Measurements from ENCODE around the gene HS3ST4. TPM values are rescaled to one million over a fixed set of nuclear protein-coding genes. Genes with fewer than 3 reads are reported as not detected.

HS3ST4 gene
- total RNA-seq, 1 experiment from 2014 or later, result not detected

GRCh38 chr16:25679511-25679910 is 12.2 kb upstream of the HS3ST4 start:
- intact Hi-C loops (cut with micrococcal nuclease), result no loop called here
- Mint-ChIP-seq H3K27me3 (ENCODE audit: insufficient read depth, unreplicated experiment) (no peaks in the 10 kb centered on the region), H3K36me3 (ENCODE audit: insufficient read depth, unreplicated experiment) (no peaks in the 10 kb centered on the region), H3K4me3 (ENCODE audit: unreplicated experiment) (no peak overlapping the region), H3K9me3 (ENCODE audit: unreplicated experiment) (peaks cover 21% of the 10 kb centered on the region), H3K27ac (ENCODE audit: low read depth, unreplicated experiment) (no peak overlapping the region), H3K4me1 (ENCODE audit: insufficient read depth, unreplicated experiment) (no peaks in the 10 kb centered on the region)
- BruUV-seq (replicated peaks), result no TSS peak
- ChIA-PET CTCF (interaction anchor here (1.0 kb wide), 1 partner anchor 37 kb away, joined by 4 read pairs; no protein-coding TSS in a partner anchor), POLR2A (interaction anchor here (0.6 kb wide), 1 partner anchor 13 kb away, joined by 3 read pairs; no protein-coding TSS in a partner anchor)
- no peak for DNase-seq (ENCODE audit: unreplicated experiment)
- TF ChIP-seq, protein P1, sequence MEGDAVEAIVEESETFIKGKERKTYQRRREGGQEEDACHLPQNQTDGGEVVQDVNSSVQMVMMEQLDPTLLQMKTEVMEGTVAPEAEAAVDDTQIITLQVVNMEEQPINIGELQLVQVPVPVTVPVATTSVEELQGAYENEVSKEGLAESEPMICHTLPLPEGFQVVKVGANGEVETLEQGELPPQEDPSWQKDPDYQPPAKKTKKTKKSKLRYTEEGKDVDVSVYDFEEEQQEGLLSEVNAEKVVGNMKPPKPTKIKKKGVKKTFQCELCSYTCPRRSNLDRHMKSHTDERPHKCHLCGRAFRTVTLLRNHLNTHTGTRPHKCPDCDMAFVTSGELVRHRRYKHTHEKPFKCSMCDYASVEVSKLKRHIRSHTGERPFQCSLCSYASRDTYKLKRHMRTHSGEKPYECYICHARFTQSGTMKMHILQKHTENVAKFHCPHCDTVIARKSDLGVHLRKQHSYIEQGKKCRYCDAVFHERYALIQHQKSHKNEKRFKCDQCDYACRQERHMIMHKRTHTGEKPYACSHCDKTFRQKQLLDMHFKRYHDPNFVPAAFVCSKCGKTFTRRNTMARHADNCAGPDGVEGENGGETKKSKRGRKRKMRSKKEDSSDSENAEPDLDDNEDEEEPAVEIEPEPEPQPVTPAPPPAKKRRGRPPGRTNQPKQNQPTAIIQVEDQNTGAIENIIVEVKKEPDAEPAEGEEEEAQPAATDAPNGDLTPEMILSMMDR (IDR thresholded peaks at IDR 0.05; ENCODE audit: unreplicated experiment), result no peak

DNA sequence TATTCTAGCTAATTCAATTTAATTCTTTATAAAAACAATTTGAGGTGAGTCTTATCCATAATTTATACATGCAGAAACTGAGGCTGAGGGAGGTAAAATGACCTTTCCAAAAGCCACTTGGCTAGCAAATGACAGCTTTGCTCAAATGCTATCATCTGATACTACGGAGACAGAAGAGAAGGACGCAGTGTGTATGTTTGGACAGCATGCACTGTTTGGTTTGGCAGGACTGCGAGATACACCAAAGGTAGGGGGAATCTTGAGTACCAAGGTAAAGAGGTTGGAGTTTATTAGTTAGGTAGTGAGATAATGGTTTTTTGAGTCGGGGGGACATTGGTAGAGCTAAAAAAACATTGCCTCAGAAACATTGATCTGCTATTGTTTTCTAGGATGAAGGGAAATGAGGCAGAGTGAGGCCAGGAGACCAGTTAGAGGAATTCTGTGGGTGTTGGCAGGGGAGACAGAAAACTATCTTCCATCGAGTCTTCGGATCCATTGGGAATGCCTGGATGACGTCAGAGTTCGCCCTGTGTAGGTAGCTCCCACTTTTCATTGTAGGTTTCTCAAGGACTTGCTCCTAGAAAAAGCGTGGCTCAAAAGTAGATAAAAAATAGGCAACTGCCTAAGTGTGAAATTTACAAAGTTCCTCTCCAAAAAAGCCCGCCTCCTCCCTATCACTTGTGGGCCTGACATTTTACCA is 2.5 kb upstream of the HS3ST4 start:
- H3K4me1 Mint-ChIP-seq (ENCODE audit: insufficient read depth, unreplicated experiment), result no peaks in the 10 kb centered on the region
- H3K27me3 Mint-ChIP-seq (ENCODE audit: insufficient read depth, unreplicated experiment), result no peaks in the 10 kb centered on the region
- BruUV-seq (replicated peaks), result no TSS peak
- H3K36me3 Mint-ChIP-seq (ENCODE audit: insufficient read depth, unreplicated experiment), result no peaks in the 10 kb centered on the region
- POLR2A ChIA-PET, result interaction anchor here (1.0 kb wide), 1 partner anchor 457 kb away, joined by 3 read pairs; no protein-coding TSS in a partner anchor
- intact Hi-C loops (cut with micrococcal nuclease), result no loop called here
- TF ChIP-seq, protein P1 (IDR thresholded peaks at IDR 0.05; ENCODE audit: unreplicated experiment), result no peak
- no peak for DNase-seq (ENCODE audit: unreplicated experiment)
- CTCF ChIA-PET, result interaction anchor here (0.6 kb wide), 1 partner anchor 15 kb away, joined by 6 read pairs; no protein-coding TSS in a partner anchor
- peaks cover 32% of the 10 kb centered on the region for H3K9me3 Mint-ChIP-seq (ENCODE audit: unreplicated experiment)
- no peak overlapping the region for H3K27ac Mint-ChIP-seq (ENCODE audit: low read depth, unreplicated experiment)
- no peak overlapping the region for H3K4me3 Mint-ChIP-seq (ENCODE audit: unreplicated experiment)

DNA sequence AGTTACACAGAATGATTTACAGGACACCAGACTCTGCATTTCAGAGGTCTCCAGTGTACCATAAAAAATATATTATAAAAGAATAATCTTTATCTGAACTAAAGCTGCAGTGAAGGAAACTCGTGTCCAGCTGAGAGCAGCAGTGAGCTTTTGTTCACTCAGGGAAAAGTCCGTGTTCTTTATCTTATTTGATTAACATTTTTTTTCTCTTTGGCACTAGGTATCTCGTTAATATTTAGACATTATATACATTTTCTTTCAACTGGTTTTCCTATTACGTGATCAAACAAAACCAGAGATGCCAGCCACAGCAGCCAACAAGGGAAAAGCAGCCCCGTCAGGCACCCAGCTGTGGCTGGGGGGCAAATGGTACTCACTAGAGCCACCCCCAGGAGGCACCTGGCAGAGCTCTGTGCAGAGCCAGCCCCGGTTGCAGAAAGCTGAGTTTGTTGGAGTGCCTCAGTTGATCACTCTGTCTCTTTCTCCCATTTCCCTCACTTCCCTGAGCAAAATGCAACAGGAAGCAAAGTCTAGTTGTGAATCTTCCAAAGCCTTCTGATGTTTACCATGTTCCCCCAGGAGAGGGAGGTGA is 1.1 kb upstream of the HS3ST4 start:
- no TSS peak for BruUV-seq (replicated peaks)
- H3K27ac Mint-ChIP-seq (ENCODE audit: low read depth, unreplicated experiment), result no peak overlapping the region

DNA sequence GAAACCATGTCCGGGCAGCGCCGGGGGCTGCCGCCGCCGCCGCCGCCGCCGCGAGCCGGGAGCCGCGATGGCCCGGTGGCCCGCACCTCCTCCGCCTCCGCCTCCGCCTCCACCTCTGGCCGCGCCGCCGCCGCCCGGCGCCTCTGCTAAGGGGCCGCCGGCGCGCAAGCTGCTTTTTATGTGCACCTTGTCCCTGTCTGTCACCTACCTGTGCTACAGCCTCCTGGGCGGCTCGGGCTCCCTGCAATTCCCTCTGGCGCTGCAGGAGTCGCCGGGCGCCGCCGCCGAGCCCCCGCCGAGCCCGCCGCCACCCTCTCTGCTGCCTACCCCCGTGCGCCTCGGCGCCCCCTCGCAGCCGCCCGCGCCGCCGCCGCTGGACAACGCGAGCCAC is 587 bp downstream of the HS3ST4 start:
- Mint-ChIP-seq H3K27me3 (ENCODE audit: insufficient read depth, unreplicated experiment) (no peaks in the 10 kb centered on the region), H3K27ac (ENCODE audit: low read depth, unreplicated experiment) (no peak overlapping the region), H3K9me3 (ENCODE audit: unreplicated experiment) (peaks cover 46% of the 10 kb centered on the region), H3K4me1 (ENCODE audit: insufficient read depth, unreplicated experiment) (no peaks in the 10 kb centered on the region), H3K4me3 (ENCODE audit: unreplicated experiment) (no peak overlapping the region), H3K36me3 (ENCODE audit: insufficient read depth, unreplicated experiment) (no peaks in the 10 kb centered on the region)
- intact Hi-C loops (cut with micrococcal nuclease), result no loop called here
- TF ChIP-seq, protein P1 (IDR thresholded peaks at IDR 0.05; ENCODE audit: unreplicated experiment), result no peak
- no peak for DNase-seq (ENCODE audit: unreplicated experiment)
- ChIA-PET POLR2A (no interaction called here), CTCF (no interaction called here)
- BruUV-seq (replicated peaks), result no TSS peak

More for the DNA sequence above, 1.1 kb upstream of the HS3ST4 start:
- H3K27me3 Mint-ChIP-seq (ENCODE audit: insufficient read depth, unreplicated experiment), result no peaks in the 10 kb centered on the region
- POLR2A ChIA-PET, result interaction anchor here (0.7 kb wide), 1 partner anchor 84 kb away, joined by 3 read pairs; no protein-coding TSS in a partner anchor
- TF ChIP-seq, protein P1 (IDR thresholded peaks at IDR 0.05; ENCODE audit: unreplicated experiment), result no peak
- H3K9me3 Mint-ChIP-seq (ENCODE audit: unreplicated experiment), result peaks cover 44% of the 10 kb centered on the region
- no peak for DNase-seq (ENCODE audit: unreplicated experiment)
- H3K36me3 Mint-ChIP-seq (ENCODE audit: insufficient read depth, unreplicated experiment), result no peaks in the 10 kb centered on the region
- no peak overlapping the region for H3K4me3 Mint-ChIP-seq (ENCODE audit: unreplicated experiment)
- CTCF ChIA-PET, result interaction anchor here (0.6 kb wide), 1 partner anchor 316 kb away, joined by 3 read pairs; no protein-coding TSS in a partner anchor
- intact Hi-C loops (cut with micrococcal nuclease), result no loop called here
- no peaks in the 10 kb centered on the region for H3K4me1 Mint-ChIP-seq (ENCODE audit: insufficient read depth, unreplicated experiment)
